ENCODE data around the gene UNKL.
"Not testable (repeated sequence)": the region's sequence is repeated elsewhere in the genome, so short reads cannot be mapped to it uniquely, and the experiment has no call there.

UNKL gene

GRCh38 chr16:1445518-1446203, 31.2 kb upstream of the UNKL start:
- DNase-seq: no peak

- DNase-seq: no peak
Observed at GRCh38 chr16:1444730-1445517, 30.4 kb upstream of the UNKL start.

DNA sequence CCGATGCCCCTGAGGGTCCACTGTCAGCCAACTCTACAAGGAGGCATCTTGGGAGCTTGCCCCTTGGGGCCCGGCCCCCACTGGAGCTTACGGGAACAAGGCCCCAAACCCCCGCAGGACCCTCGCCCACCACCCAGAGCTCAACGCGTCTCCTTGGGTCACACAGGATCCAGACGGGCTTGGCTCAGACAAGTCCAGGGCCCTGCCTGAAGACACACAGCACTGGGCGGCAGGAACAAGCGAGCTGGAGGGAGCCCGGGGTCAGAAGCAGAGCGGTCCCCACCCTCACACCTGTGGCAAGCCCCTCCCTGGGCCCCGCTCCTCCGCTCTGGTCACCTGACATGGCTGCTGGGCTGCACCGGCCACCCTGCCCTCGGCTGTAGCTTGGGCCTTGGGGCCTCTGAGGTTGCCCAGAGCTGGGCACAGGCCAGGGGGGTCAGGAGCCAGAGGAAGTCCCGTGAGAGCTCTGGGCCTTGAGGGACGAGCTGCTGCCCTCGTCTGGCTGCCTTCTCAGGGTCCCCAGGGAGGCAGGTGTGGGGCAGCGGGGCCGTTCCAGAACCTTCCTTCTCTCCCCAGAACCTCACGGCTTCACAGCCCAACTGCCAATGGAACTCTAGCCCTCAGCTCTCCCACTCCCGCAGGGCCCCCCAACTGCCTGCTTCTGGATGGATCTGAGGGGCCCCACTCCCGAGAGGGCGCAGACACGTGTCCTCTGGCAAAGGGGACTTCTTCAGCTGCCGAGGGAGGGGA, 29.7 kb upstream of the UNKL start, which contains the start of gene CCDC154:
TSS of gene CCDC154 (minus strand) at position 577 of the 750 bp plus-strand sequence. CDS start at position 343, 234 bp downstream.
- DNase-seq: no peak

GRCh38 chr16:1443403-1443973, 29.0 kb upstream of the UNKL start:
- DNase-seq: no peak

- DNase-seq: no peak
Observed at GRCh38 chr16:1442697-1443096, 28.2 kb upstream of the UNKL start.

DNA sequence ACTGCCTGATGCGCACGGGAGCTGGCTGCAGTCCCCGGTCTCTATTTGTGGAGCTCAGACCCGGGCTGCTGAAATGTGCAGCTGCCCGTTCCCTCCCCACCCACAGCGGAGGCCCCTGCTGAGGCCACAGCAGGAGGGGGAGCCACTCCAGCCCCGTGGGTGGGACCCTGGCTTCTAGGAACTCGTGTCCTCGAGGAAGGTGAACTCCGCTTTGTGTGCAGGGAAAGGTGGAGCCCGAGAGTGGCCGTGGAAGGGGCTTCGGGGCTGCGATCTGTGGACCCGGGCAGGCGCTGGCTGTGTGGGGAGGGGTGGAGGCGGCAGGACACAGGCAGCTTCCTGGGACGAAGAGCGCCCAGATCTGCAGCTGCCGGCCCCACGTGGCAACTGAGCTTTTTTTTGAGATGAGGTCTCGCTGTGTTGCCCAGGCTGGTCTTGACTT, 26.9 kb upstream of the UNKL start:
- no peak for DNase-seq

DNA sequence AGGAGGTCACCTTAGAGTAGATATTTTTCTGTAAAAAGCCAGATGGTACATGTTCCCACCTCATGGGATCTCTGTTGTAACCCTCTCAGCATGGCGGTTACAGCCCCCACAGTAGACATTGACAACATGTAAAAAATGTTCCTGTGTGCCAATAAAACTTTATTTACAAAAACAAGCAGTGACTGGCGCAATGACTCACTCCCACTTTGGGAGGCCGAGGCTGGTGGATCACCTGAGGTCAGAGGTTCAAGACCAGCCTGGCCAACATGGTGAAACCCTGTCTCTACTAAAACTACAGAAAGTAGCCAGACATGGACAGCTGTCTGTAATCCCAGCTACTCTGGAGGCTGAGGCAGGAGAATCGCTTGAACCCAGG, 25.2 kb upstream of the UNKL start:
- DNase-seq: not testable (repeated sequence)

DNA sequence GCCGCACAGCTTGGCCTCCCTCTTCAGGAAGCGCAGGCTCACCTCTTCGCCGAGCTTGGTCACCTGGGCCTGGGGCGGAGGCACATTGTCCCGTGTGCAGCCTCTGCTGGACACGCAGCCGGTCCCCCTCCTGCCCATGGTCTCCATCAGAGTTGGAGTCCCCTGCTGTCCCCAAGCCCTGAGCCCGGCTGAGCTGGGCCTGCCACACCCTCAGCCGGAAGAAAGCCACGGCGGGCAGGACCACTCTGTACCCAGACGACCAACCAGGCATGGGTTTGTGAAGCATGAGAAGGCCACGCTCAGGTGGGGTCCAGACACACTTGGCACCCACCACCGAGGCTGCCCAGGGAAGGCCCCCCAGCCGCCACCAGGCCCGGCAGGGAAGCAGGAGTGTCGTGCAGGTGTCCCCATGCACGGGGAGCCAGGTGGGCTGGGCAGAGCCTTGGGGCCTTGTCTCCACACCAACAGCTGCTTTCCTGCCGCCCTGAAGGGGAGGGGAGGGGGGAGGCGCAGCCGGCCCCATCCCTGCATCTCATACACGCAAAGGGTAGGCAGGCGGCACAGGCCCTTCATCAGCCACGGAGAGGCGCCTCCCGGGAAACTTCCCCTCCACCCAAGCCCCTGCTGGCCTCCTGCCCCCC, 24.7 kb upstream of the UNKL start:
- no peak for DNase-seq

GRCh38 chr16:1438229-1439057, 23.9 kb upstream of the UNKL start:
- no peak for DNase-seq

DNA sequence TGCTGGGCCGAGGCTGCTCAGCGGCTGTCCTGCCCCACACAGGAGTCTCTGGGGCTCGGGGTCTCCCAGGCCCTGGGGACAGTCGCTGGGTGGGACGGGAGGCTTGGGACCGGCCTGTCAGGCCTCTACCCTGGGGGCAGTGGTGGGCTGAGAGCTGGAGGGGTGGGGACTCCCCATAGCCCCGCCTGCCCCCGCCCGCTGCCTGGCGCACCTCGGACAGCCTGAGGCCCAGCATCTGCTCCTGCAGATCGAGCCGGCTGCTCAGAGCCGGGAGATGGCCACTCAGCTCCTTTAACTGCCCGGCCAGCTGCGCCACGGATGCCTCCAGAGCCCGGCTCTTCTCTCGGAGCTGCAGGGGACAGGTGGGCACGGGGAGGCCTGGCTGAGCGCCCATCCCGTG, 23.1 kb upstream of the UNKL start:
- DNase-seq: no peak

DNA sequence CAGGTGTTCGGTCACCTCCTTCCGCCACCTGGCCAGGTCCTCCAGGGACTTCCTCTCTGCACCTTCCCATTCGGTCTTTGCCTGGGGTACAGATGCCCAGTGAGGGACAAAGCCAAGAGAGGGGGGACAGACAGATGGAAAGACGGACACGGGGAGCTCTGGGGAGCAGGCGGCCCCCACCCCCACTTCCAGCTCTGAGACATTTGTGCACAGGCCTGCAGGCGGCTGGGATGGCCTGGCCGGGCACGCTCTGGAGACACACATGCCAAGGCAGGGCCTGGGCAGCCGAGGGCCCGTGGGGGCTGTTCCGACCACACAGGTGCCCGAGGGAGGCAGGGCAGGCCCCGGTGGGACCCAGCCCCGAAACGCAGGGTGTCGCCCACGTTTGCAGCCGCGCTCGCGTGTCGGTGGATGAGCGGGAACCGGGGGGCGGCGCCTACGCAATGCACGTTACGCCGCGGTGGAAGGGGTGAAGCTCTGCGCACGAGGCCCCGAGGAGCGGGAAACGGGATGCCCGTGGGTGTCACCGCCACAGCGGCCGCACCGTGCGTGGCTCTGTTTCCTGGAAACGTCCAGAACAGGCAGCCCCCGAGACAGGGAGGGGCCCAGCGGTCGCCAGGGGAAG, 22.3 kb upstream of the UNKL start:
- no peak for DNase-seq

DNA sequence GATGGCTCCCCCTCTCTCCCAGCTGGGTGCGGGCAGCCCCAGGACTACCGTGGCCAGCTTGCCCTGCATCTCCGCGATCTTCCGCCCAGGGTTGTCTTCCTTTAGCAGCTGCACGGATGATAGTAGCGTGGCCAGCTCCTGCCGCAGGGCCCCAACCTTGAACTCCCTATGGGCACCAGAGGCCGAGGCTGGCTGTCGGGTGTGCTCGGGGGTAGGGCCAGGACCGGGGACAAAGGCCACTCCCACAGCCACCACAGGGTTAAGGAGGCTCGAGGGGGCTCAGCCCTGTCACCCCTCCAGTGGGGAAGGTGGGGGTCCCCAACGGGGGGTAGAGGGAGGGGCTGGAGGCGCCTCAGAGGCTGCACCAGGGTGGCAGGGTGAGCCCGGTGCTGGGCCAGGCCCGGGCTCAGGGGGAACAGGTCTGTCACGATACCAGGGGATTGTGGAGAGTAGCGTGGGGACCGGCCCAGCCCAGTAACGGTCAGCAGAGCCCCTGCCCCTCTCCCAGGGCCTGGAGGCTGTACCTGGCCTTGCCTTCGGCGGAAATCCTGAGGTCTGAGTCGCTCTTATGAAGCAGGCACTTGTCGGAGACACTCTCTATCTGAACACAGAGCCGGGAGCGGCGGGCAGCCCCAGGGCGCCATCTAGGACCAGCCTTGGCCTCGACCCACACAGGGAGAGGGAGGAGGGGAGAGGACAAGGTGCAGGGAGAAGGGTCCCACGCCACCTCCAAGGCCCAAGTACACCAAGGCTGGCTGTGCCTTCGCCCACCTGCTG, 21.6 kb upstream of the UNKL start:
- DNase-seq: no peak

- DNase-seq: no peak
Observed at GRCh38 chr16:1434644-1435592, 20.4 kb upstream of the UNKL start.

DNA sequence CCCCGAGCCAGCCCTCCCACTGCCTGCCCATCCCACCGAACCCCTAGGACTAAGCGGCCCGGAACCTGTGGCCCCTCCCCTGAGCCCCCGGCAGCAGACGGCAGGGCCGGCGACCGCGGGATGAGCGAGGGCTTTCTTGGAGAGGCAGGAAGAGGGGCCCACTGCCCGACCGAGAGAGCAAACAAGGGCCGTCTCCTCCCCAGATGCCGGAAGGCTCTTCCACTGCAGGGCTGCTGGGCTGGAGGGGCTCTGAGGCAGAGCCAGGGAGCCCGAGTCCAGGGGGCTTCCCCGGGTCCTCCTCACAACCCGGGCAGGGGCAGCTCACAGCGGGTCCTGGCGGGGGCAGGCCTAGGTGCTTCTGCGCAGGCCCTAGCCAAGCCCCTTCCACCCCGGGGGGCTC, 19.3 kb upstream of the UNKL start:
- DNase-seq: no peak

- no peak for DNase-seq
Observed at GRCh38 chr16:1433263-1433560, 18.7 kb upstream of the UNKL start.

GRCh38 chr16:1432388-1433262, 18.1 kb upstream of the UNKL start:
- DNase-seq: no peak

DNA sequence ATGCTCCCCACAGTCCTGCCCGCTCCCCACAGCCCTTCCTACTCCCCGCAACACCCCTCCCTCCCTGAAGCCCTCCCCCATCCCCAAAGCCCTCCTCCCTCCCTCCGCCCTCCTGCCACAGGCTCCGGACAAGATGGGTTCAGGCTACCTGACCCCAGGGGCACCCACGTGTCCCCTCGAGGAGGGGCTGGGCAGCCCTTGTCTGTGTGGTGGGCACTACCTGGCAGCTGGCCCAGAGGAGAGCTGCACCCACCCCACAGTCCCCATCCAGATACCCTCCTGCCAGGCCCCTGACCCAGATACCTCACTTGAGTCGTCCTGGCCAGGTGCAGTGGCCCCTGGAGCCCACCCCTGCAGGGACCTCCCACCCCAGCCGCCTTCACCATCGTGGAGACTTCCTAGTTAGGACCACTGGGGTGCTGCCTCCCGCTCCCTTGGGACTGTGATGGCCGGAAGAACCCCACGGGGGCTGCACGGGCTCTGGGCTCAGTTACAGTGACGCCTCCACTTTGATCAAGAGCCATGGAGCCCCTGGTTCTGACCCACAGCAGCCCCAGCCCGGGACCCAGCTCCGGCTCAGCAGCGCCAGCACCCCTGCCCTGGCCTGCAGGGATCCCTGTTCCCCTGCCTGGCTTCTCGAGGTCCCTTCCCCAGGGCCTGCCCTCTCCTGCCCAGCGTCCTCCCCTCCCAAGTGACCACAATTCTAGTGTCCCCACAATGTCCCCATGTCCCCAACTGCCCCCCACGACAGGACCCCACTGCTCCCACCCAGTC, 17.2 kb upstream of the UNKL start:
- DNase-seq: no peak

All from activated CD4-positive, alpha-beta T cell treated with anti-CD3 and anti-CD28 coated beads, Interleukin-2, Interleukin-6, amounts not matched to agents 100 ng/mL and 50 ng/mL, durations not matched to agents 16 hours and 8 hours (primary cell).